NCI-H774 (cell line): ENCODE results near the gene BCL3.
"Not testable (repeated sequence)": the region's sequence is repeated elsewhere in the genome, so short reads cannot be mapped to it uniquely, and the experiment has no call there.

Source experiments
- DNase-seq: peaks from one replicate; lab custom pipeline; 2025; lab: John Stamatoyannopoulos, UW

Gene BCL3

GRCh38 chr19:44758596-44758995 lies 10.1 kb downstream of the BCL3 start:
- no peak for DNase-seq

DNA sequence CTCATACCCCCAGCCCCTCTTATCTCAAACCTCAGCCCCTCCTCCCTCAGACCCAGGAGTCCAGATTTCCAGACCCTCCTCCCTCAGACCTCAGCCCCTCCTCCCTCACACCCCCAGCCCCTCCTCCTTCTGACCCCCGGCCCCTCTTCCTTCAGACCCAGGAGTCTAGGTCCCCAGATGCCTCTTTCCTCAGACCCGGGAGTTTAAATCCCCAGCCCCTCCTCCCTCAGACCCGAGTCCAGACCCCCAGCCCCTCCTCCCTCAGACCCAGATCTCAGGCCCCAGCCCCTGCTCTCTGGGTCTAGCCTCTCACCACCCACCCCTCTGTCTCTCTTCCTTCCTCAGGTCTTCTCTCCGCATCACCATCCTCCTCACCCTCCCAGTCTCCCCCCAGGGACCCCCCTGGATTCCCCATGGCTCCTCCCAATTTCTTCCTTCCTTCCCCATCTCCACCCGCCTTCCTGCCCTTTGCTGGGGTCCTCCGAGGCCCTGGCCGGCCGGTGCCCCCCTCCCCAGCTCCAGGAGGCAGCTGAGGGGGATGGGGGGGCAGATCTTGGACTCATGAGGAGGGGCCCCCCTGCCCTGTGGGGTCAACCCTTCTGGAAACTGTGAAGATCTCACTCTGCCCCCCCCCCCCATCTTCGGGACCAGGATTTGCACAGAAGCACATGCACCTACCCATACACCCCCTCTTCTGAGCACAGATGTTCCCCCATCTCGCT lies 10.7 kb downstream of the BCL3 start:
- DNase-seq, result no peak

DNA sequence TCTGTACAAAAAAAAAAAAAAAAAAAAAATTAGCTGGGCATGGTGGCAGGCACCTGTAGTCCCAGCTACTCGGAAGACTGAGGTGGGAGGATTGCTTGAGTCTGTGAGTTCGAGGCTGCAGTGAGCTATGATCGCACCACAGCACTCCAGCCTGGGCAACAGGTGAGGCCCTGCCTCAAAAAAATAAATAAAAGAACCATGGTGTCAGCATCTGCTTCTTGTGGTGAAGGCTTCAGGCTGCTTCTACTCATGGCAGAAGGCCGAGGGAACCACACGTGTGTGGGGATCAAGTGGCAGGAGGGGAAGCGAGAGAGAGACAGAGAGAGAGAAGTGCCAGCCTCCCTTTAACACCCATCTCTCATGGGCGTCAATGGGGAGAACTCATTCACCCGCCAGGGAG lies 13.5 kb downstream of the BCL3 start:
- no peak for DNase-seq

GRCh38 chr19:44765033-44765948 lies 16.8 kb downstream of the BCL3 start:
- no peak for DNase-seq

GRCh38 chr19:44765949-44766335 lies 17.4 kb downstream of the BCL3 start:
- no peak for DNase-seq

- no peak for DNase-seq
Observed at GRCh38 chr19:44767295-44768180, 19.0 kb downstream of the BCL3 start.

DNA sequence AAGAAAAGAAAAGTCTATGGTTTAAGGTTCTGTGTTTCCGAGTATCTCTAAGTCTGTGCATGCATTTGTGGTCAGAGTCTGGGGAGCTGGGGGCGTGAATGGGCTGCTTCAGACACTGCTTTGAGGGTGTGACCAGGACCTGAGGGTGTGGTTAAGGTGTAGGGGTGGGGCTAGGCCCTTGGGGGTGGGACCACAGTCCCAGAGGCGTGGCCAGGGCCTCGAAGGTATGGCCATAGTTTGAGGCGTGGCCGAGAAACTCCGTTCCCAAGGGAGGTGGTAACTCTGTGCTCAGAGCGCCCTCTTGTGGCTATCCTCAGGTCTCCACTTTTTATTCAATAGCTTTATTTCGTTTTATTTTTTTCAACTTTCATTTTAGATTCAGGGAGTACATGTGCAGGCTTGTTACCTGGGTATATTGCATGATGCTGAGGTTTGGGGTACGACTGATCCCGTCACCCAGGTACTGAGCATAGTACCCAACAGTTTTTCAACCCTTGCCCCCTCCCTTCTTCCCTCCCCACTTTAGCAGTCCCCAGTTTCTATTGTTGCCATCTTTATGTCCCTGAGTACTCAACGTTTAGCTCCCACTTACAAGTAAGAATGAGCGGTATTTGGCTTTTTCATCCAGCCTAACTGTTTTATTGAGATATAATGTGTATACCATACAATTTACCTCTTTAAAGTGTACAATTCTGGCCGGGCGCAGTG lies 22.2 kb downstream of the BCL3 start:
- DNase-seq, result peak; percentile 93

GRCh38 chr19:44772144-44772543 lies 23.6 kb downstream of the BCL3 start:
- peak; percentile 1 for DNase-seq

- DNase-seq, result no peak
Observed at GRCh38 chr19:44772959-44773358, 24.5 kb downstream of the BCL3 start.

DNA sequence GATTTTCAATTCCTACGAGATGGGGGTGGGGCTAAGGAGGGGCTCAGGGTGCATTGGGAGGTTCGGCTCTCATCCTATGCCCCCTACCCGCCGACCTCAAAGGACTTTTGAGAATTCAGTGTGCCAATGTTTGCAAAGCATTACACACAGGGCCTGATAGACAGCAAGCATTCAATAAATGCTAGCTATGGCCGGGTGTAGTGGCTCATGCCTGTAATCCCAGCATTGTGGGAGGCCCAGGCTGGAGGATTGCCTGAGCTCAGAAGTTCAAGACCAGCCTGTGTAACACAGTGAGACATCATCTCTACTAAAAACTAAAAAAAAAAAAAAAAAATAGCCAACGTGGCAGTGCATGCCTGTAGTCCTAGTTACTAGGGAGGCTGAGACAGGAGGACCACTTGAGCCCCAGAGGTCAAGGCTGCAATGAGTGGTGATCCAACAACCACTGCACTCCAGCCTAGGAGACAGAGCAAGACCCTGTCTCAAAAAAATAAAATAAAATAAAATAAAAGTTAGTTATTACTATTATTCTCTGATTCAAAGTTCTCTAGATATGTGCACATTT lies 27.2 kb downstream of the BCL3 start:
- no peak for DNase-seq

DNA sequence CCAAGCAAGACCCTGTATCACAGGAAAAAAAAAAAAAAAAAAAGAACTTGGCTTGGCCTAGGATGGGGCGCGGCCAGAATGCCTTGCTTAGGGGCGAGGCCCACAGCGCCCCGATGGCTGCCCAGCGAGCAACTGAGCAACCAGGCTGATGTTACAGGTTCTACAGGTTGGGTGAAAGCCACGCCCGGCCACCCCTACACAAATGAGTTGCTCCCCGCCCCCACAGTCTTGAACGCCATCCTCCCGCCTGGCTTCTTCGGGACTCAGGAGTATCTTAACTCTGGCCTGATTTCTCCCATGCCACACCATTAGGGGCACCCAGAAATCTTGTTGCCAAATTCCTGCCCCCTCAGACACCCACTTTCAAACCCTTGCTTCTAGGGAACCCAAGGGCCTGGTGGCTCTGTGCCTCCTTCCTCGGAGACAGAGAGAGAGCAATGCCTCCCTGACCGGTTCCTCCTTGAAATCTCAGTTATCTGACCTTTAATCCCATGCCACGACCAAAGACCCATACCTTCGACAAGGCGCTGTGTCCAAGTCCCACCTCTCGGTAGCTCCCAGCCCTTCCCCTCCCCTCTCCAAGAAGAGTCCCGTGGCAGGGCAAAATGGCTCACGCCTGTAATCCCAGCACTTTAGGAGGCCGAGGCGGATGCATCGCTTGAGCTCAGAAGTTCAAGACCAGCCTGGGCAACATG lies 28.0 kb downstream of the BCL3 start:
- DNase-seq, result no peak

DNA sequence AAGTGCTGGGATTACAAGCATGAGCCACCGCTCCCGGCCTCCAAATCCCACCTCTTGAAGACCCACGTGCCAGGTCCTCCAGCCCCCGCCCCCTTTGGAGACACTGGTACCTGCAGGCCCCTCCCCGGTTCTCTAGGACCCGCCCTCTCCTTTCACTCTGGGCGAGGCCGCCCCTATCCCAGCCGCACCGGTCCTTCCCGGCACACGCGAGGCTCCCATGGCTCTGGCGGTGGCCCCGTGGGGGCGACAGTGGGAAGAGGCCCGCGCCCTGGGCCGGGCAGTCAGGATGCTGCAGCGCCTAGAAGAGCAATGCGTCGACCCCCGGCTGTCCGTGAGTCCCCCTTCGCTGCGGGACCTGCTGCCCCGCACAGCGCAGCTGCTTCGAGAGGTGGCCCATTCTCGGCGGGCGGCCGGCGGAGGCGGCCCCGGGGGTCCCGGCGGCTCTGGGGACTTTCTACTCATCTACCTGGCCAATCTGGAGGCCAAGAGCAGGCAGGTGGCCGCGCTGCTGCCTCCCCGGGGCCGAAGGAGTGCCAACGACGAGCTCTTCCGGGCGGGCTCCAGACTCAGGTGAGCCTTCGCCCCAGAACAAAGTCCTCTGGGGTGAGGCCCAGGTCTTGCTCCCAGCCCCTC lies 29.3 kb downstream of the BCL3 start, which contains the start of gene CBLC:
Gene CBLC (plus strand): TSS at position 176 of the 633 bp plus-strand sequence. CDS start 42 bp downstream, at position 218.
- peak; percentile 79 for DNase-seq

DNA sequence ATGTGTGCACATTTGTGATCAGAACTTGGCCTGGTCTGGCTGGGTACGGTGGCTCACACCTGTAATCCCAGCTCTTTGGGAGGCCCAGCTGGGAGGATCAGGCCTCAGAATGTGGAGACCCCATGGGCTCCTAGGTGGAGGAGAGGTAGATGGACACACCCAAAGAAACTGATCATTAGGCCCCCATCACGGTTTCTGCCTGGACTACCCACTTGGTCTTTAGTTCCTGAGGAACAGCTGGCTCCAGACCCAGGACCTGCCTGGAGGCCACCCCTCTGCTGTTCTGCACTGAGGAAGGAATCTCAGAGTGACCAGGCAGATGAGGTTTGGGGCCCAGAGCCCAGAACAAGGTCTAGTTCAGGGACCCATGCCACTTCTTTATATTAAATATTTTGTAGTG lies 30.6 kb downstream of the BCL3 start:
- DNase-seq, result no peak

- DNase-seq, result not testable (repeated sequence)
Observed at GRCh38 chr19:44781694-44782093, 33.2 kb downstream of the BCL3 start.

GRCh38 chr19:44782729-44783128 lies 34.2 kb downstream of the BCL3 start:
- DNase-seq, result no peak

GRCh38 chr19:44783545-44783944 lies 35.0 kb downstream of the BCL3 start:
- DNase-seq, result no peak

DNA sequence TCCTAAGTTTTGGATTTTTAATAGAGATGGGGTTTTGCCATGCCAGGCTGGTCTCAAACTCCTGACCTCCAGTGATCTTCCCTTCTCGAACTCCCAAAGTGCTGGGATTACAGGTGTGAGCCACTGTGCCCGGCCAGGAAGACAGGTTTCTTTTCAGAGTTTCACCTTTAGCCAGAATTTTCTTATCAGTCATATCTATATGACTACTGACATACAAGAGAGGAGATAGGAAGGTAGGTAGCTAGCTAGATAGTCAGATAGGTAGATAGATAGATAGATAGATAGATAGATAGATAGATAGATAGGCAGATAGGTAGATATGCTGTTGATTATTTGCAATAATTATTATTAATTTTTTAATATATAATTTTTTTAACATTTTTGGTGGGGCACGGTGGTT lies 36.8 kb downstream of the BCL3 start:
- DNase-seq, result no peak

GRCh38 chr19:44785993-44786392 lies 37.5 kb downstream of the BCL3 start:
- no peak for DNase-seq

DNA sequence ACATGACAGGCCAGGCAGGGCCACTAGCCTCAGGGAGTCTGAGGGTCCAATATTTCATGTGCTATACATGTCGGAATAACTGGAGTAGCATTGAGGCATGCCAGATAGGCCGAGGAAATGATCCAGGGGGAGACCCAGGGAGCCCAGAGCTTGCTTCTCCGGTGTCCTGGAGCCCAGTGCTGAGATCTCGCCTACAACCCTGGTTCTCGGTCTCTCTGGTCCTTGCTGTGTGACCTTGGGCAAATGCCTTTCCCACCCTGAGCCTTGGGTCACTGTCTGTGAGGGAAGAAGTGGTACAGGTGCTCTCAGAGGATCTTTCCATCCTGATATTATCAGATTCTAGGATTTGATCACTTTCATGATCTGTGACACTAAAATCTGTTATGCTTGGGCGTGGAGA lies 40.5 kb downstream of the BCL3 start:
- DNase-seq, result no peak

DNA sequence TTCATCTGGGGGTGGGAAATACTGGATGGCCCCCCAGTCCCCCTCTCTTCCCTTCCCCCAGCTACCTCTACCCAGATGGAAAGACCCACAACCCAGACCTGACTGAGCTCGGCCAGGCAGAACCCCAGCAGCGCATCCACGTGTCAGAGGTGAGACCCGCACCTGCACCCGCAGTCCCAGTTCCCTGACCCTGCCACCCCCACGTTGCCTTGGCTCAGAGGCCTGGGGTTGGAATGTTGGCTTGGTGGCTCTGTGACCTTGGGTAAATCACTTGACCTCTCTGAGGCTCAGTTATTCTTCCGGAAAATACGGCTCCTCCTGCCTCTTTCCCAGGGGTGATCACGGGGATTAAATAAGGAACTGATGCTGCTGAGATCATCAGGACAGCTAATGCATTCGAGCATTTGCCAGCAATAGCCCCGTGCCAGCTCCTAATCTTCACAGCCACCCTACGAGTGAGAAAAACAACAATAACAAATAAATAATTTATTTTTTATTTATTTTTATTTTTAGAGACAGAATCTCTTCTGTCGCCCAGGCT lies 41.5 kb downstream of the BCL3 start:
- DNase-seq, result no peak
